Adrenal gland (tissue), 12 donors: ENCODE results near the gene CDKL2. TPM values are rescaled to one million over a fixed set of nuclear protein-coding genes. Genes with fewer than 3 reads are reported as not detected.

ENCODE experiments used
- DNase-seq, 7 donors: peaks; one replicate each; pipeline ENCODE4 v3.0.0-alpha.2; 2019 to 2020
- H3K27ac ChIP-seq, 5 donors: fragments of 200-600 bp; sonication (generic) in 4 of 5; 1 replicate in 3 of 5; 2 replicates in 2 of 5; pipeline versions ENCODE4 v1.5.1 to v1.8.0; 2016 to 2020; ENCODE audit warnings: mild to moderate bottlenecking in 1 of 5
- H3K27me3 ChIP-seq: fragments of 200-600 bp; 2 replicates; pipeline ENCODE4 v1.8.0; 2021
- H3K36me3 ChIP-seq, 2 donors: fragments of 200-600 bp; replicated peaks in 1 of 2; 1 replicate in 1 of 2; 2 replicates in 1 of 2; pipeline versions ENCODE4 v1.5.1 to v1.8.0; 2018 to 2022
- H3K4me1 ChIP-seq, 2 donors: fragments of 200-600 bp; replicated peaks in 1 of 2; 1 replicate in 1 of 2; 2 replicates in 1 of 2; pipeline versions ENCODE4 v1.5.1 to v1.8.0; 2018 to 2021
- H3K4me3 ChIP-seq, 4 donors: fragments of 200-600 bp; sonication (generic) in 3 of 4; one replicate each; pipeline ENCODE4 v1.5.1; 2016 to 2018
- H3K9me3 ChIP-seq, 3 donors: fragments of 200-600 bp; sonication (generic) in 1 of 3; replicated peaks in 1 of 3; 1 replicate in 2 of 3; 2 replicates in 1 of 3; pipeline versions ENCODE4 v1.5.1 to v1.8.0; 2016 to 2021
- POLR2A ChIP-seq, 2 donors: fragments of 450-650 bp; IDR thresholded peaks; one replicate each; pipeline ENCODE4 v1.6.1; 2017; ENCODE audit warnings: antibody characterized with exemption in 2 of 2, mild to moderate bottlenecking in 2 of 2, moderate library complexity in 1 of 2
- WGBS, 4 donors: extraction: QIAGEN DNeasy Blood & Tissue Kit in 2 of 4; methylation state at CpG; one replicate each; pipeline versions ENCODE4 v1.1.5 to v1.1.7; 2013 to 2017; 5-methylcytosine and 5-hydroxymethylcytosine counted together
- intact Hi-C, 2 donors: fragments of 100-400 bp; cut with DNase I; formaldehyde crosslinking; loops; one replicate each; pipeline versions ENCODE4 v1.14.1 to v1.15.0; 2022 to 2023
- polyA plus RNA-seq, 3 donors: library from polyadenylated mRNA; stranded (reverse); fragments of 200-250 nt in 2 of 3; fragments of 350-450 nt in 1 of 3; fragmentation: Illumina TruSeq in 1 of 3; extraction: RNeasy Lipid Tissue Mini Kit (QIAGEN cat#74804) in 1 of 3; gene quantifications; one replicate each; pipeline ENCODE4 v1.2.3, GENCODE V29; 2013 to 2014
- total RNA-seq, 9 donors: library from RNA; depleted of rRNA in 4 of 9; stranded (reverse); fragments of >200 nt in 4 of 9; fragments of 120-200 nt in 1 of 9; fragmentation: NEBNext Ultra II Directional in 1 of 9; extraction: Animal tissue kit (Norgen Biotek cat#: 25700) in 1 of 9; gene quantifications; one replicate each; pipeline versions ENCODE4 v1.1.0 to v1.2.4, GENCODE V29; 2013 to 2023
- TF ChIP-seq, protein P1 (sequence below), 6 experiments: fragments of 450-650 bp in 4 of 6; fragments of 200-600 bp in 2 of 6; sonication (generic) in 1 of 6; IDR thresholded peaks; 1 replicate in 5 of 6; 2 replicates in 1 of 6; pipeline versions ENCODE4 v1.5.1 to v1.8.0; 2016 to 2021; ENCODE audit warnings: antibody characterized with exemption in 6 of 6, mild to moderate bottlenecking in 2 of 6, moderate library complexity in 1 of 6
- donor health status: healthy with polysubstance abuse.
- donor health status: Bipolar disorder and iron deficiency.
- donor health status: DM: yes; HTN: yes; CAD: no.
- donor health status: DM: no; HTN: no; CAD: no.
- donor health status: DM: no; HTN: no; CAD: no.
- donor health status: DM: yes; HTN: yes; CAD: no.

The CDKL2 gene
- total and polyA plus RNA-seq, 12 donors, result 0.13 to 1.8 (median 0.60) TPM

DNA sequence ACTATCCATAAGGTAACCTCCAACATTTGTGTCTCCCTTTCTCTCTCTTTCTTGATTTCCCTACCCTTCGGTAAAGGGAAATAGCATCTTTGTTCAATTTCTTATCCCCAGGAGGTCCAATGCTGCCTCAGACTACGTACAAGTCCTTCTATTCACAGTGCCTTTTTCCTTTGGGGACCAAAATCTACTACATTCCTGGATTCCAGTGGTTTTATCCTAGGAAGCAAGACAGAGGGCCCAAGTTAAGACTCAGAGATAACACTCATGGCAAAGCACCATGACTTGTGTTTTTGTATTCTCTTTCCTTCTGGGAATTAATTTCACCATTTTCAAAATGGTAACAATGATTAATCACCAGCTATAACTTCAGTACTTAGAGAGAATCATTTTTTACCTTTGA lies 32.3 kb upstream of the CDKL2 start:
- H3K4me1 ChIP-seq, result peaks cover 0 to 18% of the 10 kb centered on the region in 2 donors
- no peak for TF ChIP-seq POLR2A (IDR thresholded peaks at IDR 0.05)
- TF ChIP-seq, protein P1, sequence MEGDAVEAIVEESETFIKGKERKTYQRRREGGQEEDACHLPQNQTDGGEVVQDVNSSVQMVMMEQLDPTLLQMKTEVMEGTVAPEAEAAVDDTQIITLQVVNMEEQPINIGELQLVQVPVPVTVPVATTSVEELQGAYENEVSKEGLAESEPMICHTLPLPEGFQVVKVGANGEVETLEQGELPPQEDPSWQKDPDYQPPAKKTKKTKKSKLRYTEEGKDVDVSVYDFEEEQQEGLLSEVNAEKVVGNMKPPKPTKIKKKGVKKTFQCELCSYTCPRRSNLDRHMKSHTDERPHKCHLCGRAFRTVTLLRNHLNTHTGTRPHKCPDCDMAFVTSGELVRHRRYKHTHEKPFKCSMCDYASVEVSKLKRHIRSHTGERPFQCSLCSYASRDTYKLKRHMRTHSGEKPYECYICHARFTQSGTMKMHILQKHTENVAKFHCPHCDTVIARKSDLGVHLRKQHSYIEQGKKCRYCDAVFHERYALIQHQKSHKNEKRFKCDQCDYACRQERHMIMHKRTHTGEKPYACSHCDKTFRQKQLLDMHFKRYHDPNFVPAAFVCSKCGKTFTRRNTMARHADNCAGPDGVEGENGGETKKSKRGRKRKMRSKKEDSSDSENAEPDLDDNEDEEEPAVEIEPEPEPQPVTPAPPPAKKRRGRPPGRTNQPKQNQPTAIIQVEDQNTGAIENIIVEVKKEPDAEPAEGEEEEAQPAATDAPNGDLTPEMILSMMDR (IDR thresholded peaks at IDR 0.05), result no peak

DNA sequence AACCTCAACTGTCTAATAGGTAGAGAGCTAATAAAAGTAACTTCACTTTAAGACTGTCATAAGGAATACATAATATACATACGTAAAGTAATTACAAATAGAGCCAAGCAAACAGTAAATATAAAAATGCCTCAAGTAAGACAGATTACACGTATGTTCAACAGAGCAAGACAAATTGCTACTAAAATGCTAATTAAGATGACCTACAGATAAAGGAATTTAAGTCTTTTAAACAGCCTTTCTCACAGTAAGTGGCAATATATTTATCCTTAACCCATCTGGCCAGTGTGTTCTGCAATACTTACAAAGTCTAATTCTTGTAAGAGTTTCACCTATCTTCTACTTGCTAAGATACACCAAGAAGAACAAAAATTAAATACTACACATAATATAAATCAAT lies 30.2 kb upstream of the CDKL2 start:
- WGBS, 4 donors, result 81 to 90% (median 85%) methylated on average over 2 of the region's 2 CpGs
- H3K27ac ChIP-seq, result no peak overlapping the region
- no peaks in the 10 kb centered on the region for H3K4me1 ChIP-seq
- H3K9me3 ChIP-seq, result no peaks in the 10 kb centered on the region
- H3K27me3 ChIP-seq, result no peaks in the 10 kb centered on the region
- H3K4me3 ChIP-seq, result no peak overlapping the region
- H3K36me3 ChIP-seq, result peaks cover 0 to 35% of the 10 kb centered on the region in 2 donors
- DNase-seq, result no peak
- TF ChIP-seq POLR2A (IDR thresholded peaks at IDR 0.05), result no peak
- TF ChIP-seq, protein P1 (IDR thresholded peaks at IDR 0.05), result no peak
- intact Hi-C loops, result no loop called here

More for the DNA sequence above, 32.3 kb upstream of the CDKL2 start:
- Histone ChIP-seq H3K27me3 (no peaks in the 10 kb centered on the region), H3K4me3 (no peak overlapping the region), H3K36me3 (peaks cover 0 to 19% of the 10 kb centered on the region in 2 donors), H3K9me3 (no peaks in the 10 kb centered on the region), H3K27ac (no peak overlapping the region)
- DNase-seq, result no peak
- 89 to 100% (median 92%) methylated on average over 2 of the region's 2 CpGs for WGBS, 4 donors
- intact Hi-C loops, result no loop called here

DNA sequence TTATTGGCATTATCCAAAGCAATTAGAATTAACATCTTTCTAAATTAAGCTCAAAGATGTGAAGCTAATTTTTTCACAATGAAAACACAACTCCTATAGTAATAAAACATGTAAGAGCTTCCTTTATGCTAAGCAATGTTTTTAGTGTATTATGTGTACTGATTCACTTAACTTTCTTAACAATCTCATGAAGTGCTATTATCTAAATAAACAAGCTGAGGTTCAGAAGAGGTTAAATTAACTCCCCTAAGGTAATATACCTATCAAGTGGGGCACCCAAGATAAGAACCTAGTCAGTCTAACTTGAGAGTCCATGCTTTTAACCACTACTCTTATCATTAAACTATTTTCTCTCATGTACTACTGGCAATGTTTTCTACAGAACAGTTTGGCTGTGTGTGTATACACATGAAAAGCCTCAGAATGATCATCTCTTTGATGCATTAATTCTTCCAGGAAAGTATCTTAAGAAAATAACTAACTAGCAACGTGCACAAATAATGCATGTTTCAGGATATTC lies 29.2 kb upstream of the CDKL2 start:
- Histone ChIP-seq H3K27me3 (no peaks in the 10 kb centered on the region), H3K27ac (no peak overlapping the region), H3K4me3 (no peak overlapping the region), H3K4me1 (no peaks in the 10 kb centered on the region), H3K9me3 (no peaks in the 10 kb centered on the region), H3K36me3 (peaks cover 0 to 44% of the 10 kb centered on the region in 2 donors)
- no peak for DNase-seq
- intact Hi-C loops, result no loop called here
- 89 to 95% (median 92%) methylated on average over 1 of the region's 1 CpG for WGBS, 4 donors
- TF ChIP-seq POLR2A (IDR thresholded peaks at IDR 0.05), result no peak
- TF ChIP-seq, protein P1 (IDR thresholded peaks at IDR 0.05), result no peak

DNA sequence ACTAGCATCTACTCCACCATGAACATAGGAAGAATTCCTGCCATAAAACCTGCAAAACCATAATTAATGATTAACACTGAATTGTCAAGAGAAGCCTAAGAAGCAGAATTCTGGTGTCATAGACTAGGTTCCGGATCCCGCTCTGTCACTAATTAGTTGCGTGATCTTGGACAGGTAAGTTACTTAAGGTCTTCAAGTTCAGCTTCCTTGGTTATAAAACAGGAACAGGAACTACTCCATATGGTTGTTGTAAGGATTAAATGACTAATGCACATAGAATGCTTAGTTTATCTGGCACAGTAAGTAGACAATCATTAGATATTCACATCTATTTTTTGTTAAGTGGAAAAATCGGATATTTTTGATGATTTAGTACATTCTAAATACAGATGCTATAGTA lies 28.5 kb upstream of the CDKL2 start:
- Histone ChIP-seq H3K27me3 (no peaks in the 10 kb centered on the region), H3K9me3 (no peaks in the 10 kb centered on the region), H3K27ac (no peak overlapping the region), H3K36me3 (peaks cover 0 to 50% of the 10 kb centered on the region in 2 donors), H3K4me3 (no peak overlapping the region), H3K4me1 (no peaks in the 10 kb centered on the region)
- WGBS, 4 donors, result 90 to 91% (median 91%) methylated on average over 4 of the region's 4 CpGs
- TF ChIP-seq, protein P1 (IDR thresholded peaks at IDR 0.05), result no peak
- no peak for TF ChIP-seq POLR2A (IDR thresholded peaks at IDR 0.05)
- DNase-seq, result no peak
- intact Hi-C loops, result no loop called here
